AG09319 (cell line): ENCODE measurements around the gene RIPPLY2.
"Not testable (repeated sequence)": the region's sequence is repeated elsewhere in the genome, so short reads cannot be mapped to it uniquely, and the experiment has no call there.

Experiments
- DNase-seq: peaks from one replicate; pipeline ENCODE4 v3.0.0-alpha.2; 2010; ENCODE audit warnings: low read depth; ENCODE audit errors: extremely low read depth
- CTCF ChIP-seq: IDR thresholded peaks from 2 replicates; pipeline ENCODE4 v1.5.1; 2011; ENCODE audit warnings: low read depth, mild to moderate bottlenecking, inconsistent platforms, low read length, moderate library complexity

The RIPPLY2 gene

DNA sequence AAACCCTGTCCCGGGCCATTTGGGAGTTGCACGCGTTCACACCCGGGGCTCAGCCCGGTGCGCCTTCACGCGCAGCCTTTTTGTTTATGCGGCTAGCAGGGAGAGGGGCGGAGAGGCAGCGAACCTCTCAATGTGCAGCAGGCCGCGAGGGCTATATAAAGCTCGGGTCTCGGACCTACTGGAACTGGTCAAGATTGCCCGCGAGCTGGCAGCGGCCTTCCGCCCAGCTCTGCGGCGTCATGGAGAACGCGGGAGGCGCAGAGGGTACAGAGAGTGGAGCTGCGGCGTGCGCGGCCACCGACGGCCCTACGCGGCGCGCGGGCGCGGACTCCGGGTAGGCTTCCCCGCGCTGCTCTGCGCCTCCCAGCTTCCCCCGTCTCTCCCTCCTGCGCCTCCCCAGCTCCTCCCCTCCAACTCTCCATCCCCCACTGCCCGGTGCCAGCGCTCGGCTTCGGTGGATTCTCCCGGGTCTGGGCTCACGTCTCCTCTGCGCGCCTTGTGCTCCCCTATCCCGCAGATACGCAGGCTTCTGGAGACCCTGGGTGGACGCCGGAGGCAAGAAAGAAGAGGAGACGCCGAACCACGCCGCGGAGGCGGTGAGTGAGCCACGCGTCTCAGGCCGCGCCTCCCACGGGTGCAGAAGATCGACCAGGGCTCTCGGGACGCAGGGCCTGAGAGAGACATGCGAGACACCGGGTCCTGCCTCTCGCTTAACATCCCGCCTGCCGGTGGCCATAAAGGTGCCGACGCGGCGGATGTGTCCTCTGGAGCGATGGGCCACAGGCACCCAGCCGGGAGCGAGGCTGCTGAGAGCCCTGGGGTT, at the start of gene RIPPLY2:
RIPPLY2 (plus strand) TSS at position 183 of the 823 bp plus-strand sequence; CDS start at position 240, 57 bp downstream.
- TF ChIP-seq CTCF = no peak
- no peak for DNase-seq

- not testable (repeated sequence) for DNase-seq
These were observed 49.7 kb upstream of the RIPPLY2 start for GRCh38 chr6:83803492-83803891.

- no peak for DNase-seq
- no peak for TF ChIP-seq CTCF
These were observed 48.3 kb upstream of the RIPPLY2 start for GRCh38 chr6:83804886-83805285.

GRCh38 chr6:83808005-83808404, 45.2 kb upstream of the RIPPLY2 start:
- no peak for DNase-seq
- no peak for TF ChIP-seq CTCF

DNA sequence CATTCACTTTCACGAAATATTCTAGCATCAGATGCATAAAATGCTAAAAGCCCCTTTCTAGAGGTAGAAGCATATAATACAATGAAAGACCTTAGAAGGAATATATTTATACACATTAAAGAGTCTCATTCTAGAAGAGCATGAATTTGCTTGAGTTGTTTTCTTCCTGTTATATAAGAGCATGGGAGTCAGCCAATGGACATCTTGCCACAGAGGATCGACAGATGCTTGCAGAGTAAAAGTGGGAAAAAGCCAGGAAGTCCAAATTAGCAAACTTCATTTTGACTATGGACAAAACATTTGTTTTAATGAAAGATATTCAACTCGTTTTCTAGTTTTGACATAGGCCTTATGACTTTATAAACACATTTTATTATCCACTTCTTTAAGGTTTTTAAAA, 44.2 kb upstream of the RIPPLY2 start:
- TF ChIP-seq CTCF = no peak
- DNase-seq = no peak

DNA sequence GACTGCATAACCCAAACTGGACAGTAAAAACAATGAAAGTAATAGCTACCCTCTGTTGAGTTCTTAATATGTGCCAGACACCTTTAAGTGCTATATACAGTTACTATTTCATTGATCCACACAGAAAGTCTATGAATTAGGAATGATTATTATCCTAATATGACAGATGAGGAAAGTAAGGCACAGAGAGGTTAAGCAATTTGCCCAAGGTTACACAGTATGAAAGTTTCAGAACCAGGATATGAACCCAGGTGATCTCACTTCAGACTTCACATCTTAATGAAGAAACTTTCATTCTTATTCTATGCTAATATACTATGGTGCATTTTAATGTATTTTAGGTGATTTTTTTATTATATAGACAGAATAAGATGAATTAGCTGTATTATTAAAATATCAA, 40.6 kb upstream of the RIPPLY2 start:
- no peak for DNase-seq
- TF ChIP-seq CTCF = no peak

DNA sequence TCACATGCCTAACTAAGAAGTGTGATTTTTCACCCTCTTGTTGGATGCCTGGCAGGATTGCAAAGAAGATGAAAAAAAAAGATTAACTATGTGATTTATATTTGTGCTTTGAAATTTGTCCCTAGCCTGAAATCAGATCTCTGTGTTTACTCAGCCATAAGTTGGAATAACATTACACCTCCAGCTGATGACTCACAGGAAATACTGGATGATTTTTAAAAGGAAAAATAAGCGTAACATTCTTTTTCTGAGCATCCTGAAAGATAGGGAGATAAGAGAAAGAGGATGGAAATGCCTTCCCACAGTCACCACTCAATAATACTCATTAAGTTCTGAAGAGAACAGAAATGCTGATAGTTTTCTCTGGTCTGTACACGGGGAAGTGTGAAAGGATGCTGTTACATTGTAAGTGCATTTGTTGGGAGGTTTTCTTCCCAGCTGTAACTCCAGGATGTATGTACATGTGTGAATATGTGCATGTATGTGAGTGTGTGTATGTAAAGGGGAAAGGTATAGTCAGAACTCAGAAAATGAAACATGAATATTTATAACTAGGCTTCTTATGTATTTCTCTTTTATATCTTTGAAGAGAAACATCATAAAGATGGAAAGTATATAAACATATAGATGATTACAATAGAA, 37.4 kb upstream of the RIPPLY2 start:
- DNase-seq = no peak
- no peak for TF ChIP-seq CTCF
